UCSD-AML1 (cell line): ENCODE measurements around the gene SLC16A6.
"Not testable (repeated sequence)": the region's sequence is repeated elsewhere in the genome, so short reads cannot be mapped to it uniquely, and the experiment has no call there.

Source experiments
- DNase-seq: peaks from one replicate; lab custom pipeline; 2025; ENCODE audit not compliant: unreplicated experiment; lab: John Stamatoyannopoulos, UW

Gene SLC16A6

GRCh38 chr17:68253426-68253825 is 37.5 kb downstream of the SLC16A6 start:
- peak; percentile 16 for DNase-seq

- peak; percentile 32 for DNase-seq
Observed at GRCh38 chr17:68249354-68249765, 41.6 kb downstream of the SLC16A6 start.

GRCh38 chr17:68248891-68249290 is 42.0 kb downstream of the SLC16A6 start:
- DNase-seq: no peak

- DNase-seq: no peak
Observed at GRCh38 chr17:68248199-68248825, 42.6 kb downstream of the SLC16A6 start.

- peak; percentile 98 for DNase-seq
Observed at GRCh38 chr17:68247445-68248198, 43.3 kb downstream of the SLC16A6 start, which contains the start of gene AMZ2. Gene AMZ2 (plus strand): TSS chr17:68248043. CDS start chr17:68250188, 2,145 bp downstream.

GRCh38 chr17:68246271-68247028 is 44.5 kb downstream of the SLC16A6 start:
- DNase-seq: no peak

- DNase-seq: no peak
Observed at GRCh38 chr17:68239632-68240366, 51.1 kb downstream of the SLC16A6 start.

GRCh38 chr17:68238871-68239253 is 52.1 kb downstream of the SLC16A6 start:
- DNase-seq: no peak

- no peak for DNase-seq
Observed at GRCh38 chr17:68238164-68238870, 52.6 kb downstream of the SLC16A6 start.

GRCh38 chr17:68237369-68238163 is 53.4 kb downstream of the SLC16A6 start:
- DNase-seq: peak; percentile 23

- DNase-seq: not testable (repeated sequence)
Observed at GRCh38 chr17:68235336-68235791, 55.6 kb downstream of the SLC16A6 start.

GRCh38 chr17:68234726-68235335 is 56.1 kb downstream of the SLC16A6 start:
- not testable (repeated sequence) for DNase-seq

GRCh38 chr17:68232741-68233140 is 58.2 kb downstream of the SLC16A6 start:
- not testable (repeated sequence) for DNase-seq

- no peak for DNase-seq
Observed at GRCh38 chr17:68231541-68231940, 59.4 kb downstream of the SLC16A6 start.

GRCh38 chr17:68231131-68231530 is 59.8 kb downstream of the SLC16A6 start:
- not testable (repeated sequence) for DNase-seq

- DNase-seq: no peak
Observed at GRCh38 chr17:68229619-68230018, 61.3 kb downstream of the SLC16A6 start.

- no peak for DNase-seq
Observed at GRCh38 chr17:68228817-68229570, 61.9 kb downstream of the SLC16A6 start.

GRCh38 chr17:68228039-68228680 is 62.8 kb downstream of the SLC16A6 start:
- not testable (repeated sequence) for DNase-seq
